HCT116 (cell line): ENCODE data around the gene POLRMT. TPM values are rescaled to one million over a fixed set of nuclear protein-coding genes. Genes with fewer than 3 reads are reported as not detected.

Experiments
- ATAC-seq: fragments of 200-7000 bp; cut with Tn5 transposase; 2 replicates; pipeline ENCODE4 v1.9.1; 2020; ENCODE audit warnings: mild to moderate bottlenecking, moderate library complexity
- BruUV-seq: library from RNA; stranded (reverse); fragments of 400-500 nt; replicated peaks from 2 replicates; lab custom pipeline; 2021; lab: Mats Ljungman, UMichigan
- CTCF ChIA-PET: fragments of 300-600 bp; sonication (Branson Sonifier 250); formaldehyde crosslinking; loops from one replicate; lab custom pipeline; 2021; ENCODE audit warnings: antibody characterized with exemption; lab: Charles Lee
- POLR2A ChIA-PET: fragments of 300-600, 350-600 bp; sonication (Branson Sonifier 250); formaldehyde crosslinking; loops from one replicate; lab custom pipeline; 2021; ENCODE audit warnings: antibody characterized with exemption; lab: Charles Lee
- RAD21 ChIA-PET, 2 experiments: fragments of 300-600 bp; sonication (Branson Sonifier 250); formaldehyde crosslinking; loops; one replicate each; lab custom pipeline; 2023; ENCODE audit warnings: low total read pairs in 2 of 2; ENCODE audit not compliant: uncharacterized antibody in 2 of 2, unreplicated experiment in 2 of 2, low non-redundant PET in 1 of 2; lab: Charles Lee
- DNase-seq: peaks from one replicate; pipeline ENCODE4 v3.0.0-alpha.2; 2010; ENCODE audit warnings: low read depth, low spot score
- H2AFZ ChIP-seq: fragments of 200-600 bp; shearing (Covaris generic), sonication (generic); 2 replicates; pipeline ENCODE4 v1.6.1; 2017; ENCODE audit warnings: low read depth, mixed run types, mixed read lengths, antibody characterized with exemption, low read length; ENCODE audit not compliant: poor library complexity, severe bottlenecking
- H3K27ac ChIP-seq: 2 replicates; pipeline ENCODE4 v1.5.1; 2012; ENCODE audit warnings: low read depth, low read length
- H3K27me3 ChIP-seq: fragments of 200-600 bp; sonication (generic); 2 replicates; pipeline ENCODE4 v1.6.1; 2016; ENCODE audit warnings: mixed run types, low read length, mixed read lengths; ENCODE audit not compliant: insufficient read depth
- H3K36me3 ChIP-seq, 2 experiments: fragments of 200-500 bp in 1 of 2; fragments of 200-600 bp in 1 of 2; sonication (Bioruptor generic) in 1 of 2; sonication (generic) in 1 of 2; 2 replicates each; pipeline versions ENCODE4 v1.5.1 to v1.6.1; 2014 to 2016; ENCODE audit warnings: low read length in 2 of 2, inconsistent platforms in 1 of 2, mixed read lengths in 1 of 2, mixed run types in 1 of 2; ENCODE audit not compliant: insufficient read depth in 2 of 2, control insufficient read depth in 1 of 2
- H3K4me1 ChIP-seq, 2 experiments: fragments of 200-600 bp in 1 of 2; sonication (generic) in 1 of 2; 2 replicates each; pipeline versions ENCODE4 v1.5.1 to v1.6.1; 2012 to 2017; ENCODE audit warnings: low read length in 2 of 2, inconsistent platforms in 1 of 2, mild to moderate bottlenecking in 1 of 2, mixed read lengths in 1 of 2, mixed run types in 1 of 2, moderate library complexity in 1 of 2; ENCODE audit not compliant: insufficient read depth in 2 of 2, control insufficient read depth in 1 of 2
- H3K4me2 ChIP-seq: fragments of 200-600 bp; sonication (generic); 2 replicates; pipeline ENCODE4 v1.6.1; 2017; ENCODE audit warnings: mixed run types, low read length, mixed read lengths
- H3K4me3 ChIP-seq, 2 experiments: fragments of 200-600 bp in 1 of 2; sonication (generic) in 1 of 2; replicated peaks in 1 of 2; 2 replicates each; pipeline ENCODE4 v1.5.1; 2011 to 2016; ENCODE audit warnings: low read length in 2 of 2, control low read depth in 1 of 2, low read depth in 1 of 2, mild to moderate bottlenecking in 1 of 2, mixed read lengths in 1 of 2, mixed run types in 1 of 2
- H3K79me2 ChIP-seq: fragments of 200-600 bp; sonication (generic); 2 replicates; pipeline ENCODE4 v1.6.1; 2017; ENCODE audit warnings: mild to moderate bottlenecking, mixed run types, low read length, moderate library complexity, mixed read lengths; ENCODE audit not compliant: insufficient read depth
- H3K9ac ChIP-seq: fragments of 200-600 bp; sonication (generic); 2 replicates; pipeline ENCODE4 v1.6.1; 2016; ENCODE audit warnings: low read length, mixed read lengths
- H3K9me2 ChIP-seq: fragments of 200-600 bp; sonication (generic), shearing (Covaris generic); 2 replicates; pipeline ENCODE4 v1.6.1; 2017; ENCODE audit warnings: mixed run types, mild to moderate bottlenecking, moderate library complexity; ENCODE audit not compliant: insufficient read depth
- H3K9me3 ChIP-seq, 2 experiments: fragments of 200-500 bp in 1 of 2; fragments of 200-600 bp in 1 of 2; sonication (Bioruptor generic) in 1 of 2; sonication (generic) in 1 of 2; 2 replicates each; pipeline ENCODE4 v1.6.1; 2014 to 2017; ENCODE audit warnings: low read length in 2 of 2, mixed read lengths in 2 of 2, inconsistent platforms in 1 of 2, low read depth in 1 of 2, mild to moderate bottlenecking in 1 of 2, mixed run types in 1 of 2, moderate library complexity in 1 of 2; ENCODE audit not compliant: control insufficient read depth in 1 of 2, insufficient read depth in 1 of 2
- H4K20me1 ChIP-seq: fragments of 200-600 bp; sonication (generic), shearing (Covaris generic); 2 replicates; pipeline ENCODE4 v1.6.1; 2017; ENCODE audit warnings: mixed run types, mild to moderate bottlenecking, moderate library complexity; ENCODE audit not compliant: insufficient read depth
- CEBPB ChIP-seq: IDR thresholded peaks from 2 replicates; pipeline ENCODE4 v1.6.1; 2012; ENCODE audit warnings: low read depth
- JUND ChIP-seq: IDR thresholded peaks from 2 replicates; pipeline ENCODE4 v1.6.1; 2012
- POLR2A ChIP-seq: IDR thresholded peaks from 2 replicates; pipeline ENCODE4 v1.7.0; 2011; ENCODE audit warnings: borderline replicate concordance; ENCODE audit not compliant: insufficient read depth, insufficient read length; ENCODE audit errors: extremely low read depth
- TCF7L2 ChIP-seq: IDR thresholded peaks from 2 replicates; pipeline ENCODE4 v1.7.0; 2011; ENCODE audit warnings: borderline replicate concordance, inconsistent platforms; ENCODE audit not compliant: insufficient read depth, insufficient read length; ENCODE audit errors: extremely low read depth
- intact Hi-C: fragments of 100-400 bp; cut with micrococcal nuclease; formaldehyde crosslinking; loops from 2 replicates; pipeline ENCODE4 v1.10.0; 2022
- total RNA-seq: library from RNA; stranded (reverse); gene quantifications from one replicate; pipeline ENCODE4 v1.2.1, GENCODE V29; 2021; ENCODE audit not compliant: unreplicated experiment
- TF ChIP-seq, protein P1 (sequence below): IDR thresholded peaks from 2 replicates; pipeline ENCODE4 v1.6.1; 2011; ENCODE audit warnings: mild to moderate bottlenecking, low read length, moderate library complexity; ENCODE audit not compliant: insufficient replicate concordance; ENCODE audit errors: extremely low read depth
- TF ChIP-seq, protein P2 (sequence below), 3 experiments: fragments of 200-600 bp in 1 of 3; sonication (generic) in 1 of 3; IDR thresholded peaks in 2 of 3; conservative IDR thresholded peaks in 1 of 3; 2 replicates each; pipeline ENCODE4 v1.5.1; 2012 to 2017; ENCODE audit warnings: low read depth in 2 of 3, low read length in 2 of 3, antibody characterized with exemption in 1 of 3, borderline replicate concordance in 1 of 3, control low read depth in 1 of 3, mild to moderate bottlenecking in 1 of 3, mixed read lengths in 1 of 3, mixed run types in 1 of 3, moderate library complexity in 1 of 3; ENCODE audit not compliant: insufficient read depth in 1 of 3
- TF ChIP-seq, protein P3 (sequence below): IDR thresholded peaks from 2 replicates; pipeline ENCODE4 v1.6.1; 2012

The POLRMT gene
- total RNA-seq, 1 experiment from 2014 or later: 138 TPM

DNA sequence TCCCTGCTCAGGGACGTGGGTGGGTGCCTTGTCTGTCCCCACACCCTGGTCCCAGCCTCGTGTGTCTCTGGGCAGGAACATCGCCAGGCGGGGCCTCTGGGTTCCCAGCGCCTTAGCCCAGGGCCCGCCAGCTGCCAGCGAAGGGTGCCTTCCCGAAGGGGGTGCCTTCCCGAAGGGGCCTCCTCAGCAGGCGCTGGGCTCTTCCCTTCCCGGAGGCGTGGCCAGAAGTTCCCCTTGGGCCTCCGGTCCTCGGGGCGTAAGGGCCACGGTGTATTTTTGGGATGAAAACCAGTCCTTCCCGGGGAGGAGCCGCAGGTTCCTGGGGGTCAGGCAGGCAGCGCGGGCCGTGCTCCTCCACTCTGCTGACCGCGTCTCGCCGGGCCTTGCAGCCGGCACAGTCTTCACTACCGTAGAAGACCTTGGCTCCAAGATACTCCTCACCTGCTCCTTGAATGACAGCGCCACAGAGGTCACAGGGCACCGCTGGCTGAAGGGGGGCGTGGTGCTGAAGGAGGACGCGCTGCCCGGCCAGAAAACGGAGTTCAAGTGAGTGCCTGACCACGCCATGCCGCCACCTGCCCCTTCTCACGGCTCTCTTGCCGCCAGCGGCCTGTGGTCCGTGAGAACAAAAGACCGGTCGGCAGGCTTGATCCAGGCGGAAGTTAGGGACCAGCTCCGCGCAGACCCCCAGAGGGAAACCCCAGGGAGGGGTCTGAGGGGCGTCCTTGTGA lies 54.1 kb downstream of the POLRMT start:
- ATAC-seq (no peak), DNase-seq (no peak)
- Histone ChIP-seq H3K36me3 (peaks cover 19 to 48% of the 10 kb centered on the region in 2 experiments), H3K27ac (no peak overlapping the region), H3K9ac (no peak overlapping the region), H3K4me2 (no peak overlapping the region), H3K9me3 (no peaks in the 10 kb centered on the region), H4K20me1 (peaks cover 6% of the 10 kb centered on the region; the same call in 1 of the 2 replicates), H3K79me2 (peaks cover 67% of the 10 kb centered on the region), H2AFZ (no peak overlapping the region), H3K4me1 (peaks cover 2 to 9% of the 10 kb centered on the region in 2 experiments; a peak in 3 of 4 replicates), H3K27me3 (no peaks in the 10 kb centered on the region), H3K9me2 (no peaks in the 10 kb centered on the region), H3K4me3 (no peak overlapping the region)
- ChIA-PET CTCF (no interaction called here), POLR2A (no interaction called here), RAD21 (interaction anchor here in 1 of 2 experiments (0.6 to 0.7 kb wide), 2 partner anchors 30 to 34 kb away, joined by 5 to 6 read pairs; no protein-coding TSS in a partner anchor)
- no peak for TF ChIP-seq POLR2A
- TF ChIP-seq JUND: no peak
- TF ChIP-seq, protein P1, sequence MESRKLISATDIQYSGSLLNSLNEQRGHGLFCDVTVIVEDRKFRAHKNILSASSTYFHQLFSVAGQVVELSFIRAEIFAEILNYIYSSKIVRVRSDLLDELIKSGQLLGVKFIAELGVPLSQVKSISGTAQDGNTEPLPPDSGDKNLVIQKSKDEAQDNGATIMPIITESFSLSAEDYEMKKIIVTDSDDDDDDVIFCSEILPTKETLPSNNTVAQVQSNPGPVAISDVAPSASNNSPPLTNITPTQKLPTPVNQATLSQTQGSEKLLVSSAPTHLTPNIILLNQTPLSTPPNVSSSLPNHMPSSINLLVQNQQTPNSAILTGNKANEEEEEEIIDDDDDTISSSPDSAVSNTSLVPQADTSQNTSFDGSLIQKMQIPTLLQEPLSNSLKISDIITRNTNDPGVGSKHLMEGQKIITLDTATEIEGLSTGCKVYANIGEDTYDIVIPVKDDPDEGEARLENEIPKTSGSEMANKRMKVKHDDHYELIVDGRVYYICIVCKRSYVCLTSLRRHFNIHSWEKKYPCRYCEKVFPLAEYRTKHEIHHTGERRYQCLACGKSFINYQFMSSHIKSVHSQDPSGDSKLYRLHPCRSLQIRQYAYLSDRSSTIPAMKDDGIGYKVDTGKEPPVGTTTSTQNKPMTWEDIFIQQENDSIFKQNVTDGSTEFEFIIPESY: no peak
- TF ChIP-seq CEBPB: no peak
- TF ChIP-seq, protein P2, sequence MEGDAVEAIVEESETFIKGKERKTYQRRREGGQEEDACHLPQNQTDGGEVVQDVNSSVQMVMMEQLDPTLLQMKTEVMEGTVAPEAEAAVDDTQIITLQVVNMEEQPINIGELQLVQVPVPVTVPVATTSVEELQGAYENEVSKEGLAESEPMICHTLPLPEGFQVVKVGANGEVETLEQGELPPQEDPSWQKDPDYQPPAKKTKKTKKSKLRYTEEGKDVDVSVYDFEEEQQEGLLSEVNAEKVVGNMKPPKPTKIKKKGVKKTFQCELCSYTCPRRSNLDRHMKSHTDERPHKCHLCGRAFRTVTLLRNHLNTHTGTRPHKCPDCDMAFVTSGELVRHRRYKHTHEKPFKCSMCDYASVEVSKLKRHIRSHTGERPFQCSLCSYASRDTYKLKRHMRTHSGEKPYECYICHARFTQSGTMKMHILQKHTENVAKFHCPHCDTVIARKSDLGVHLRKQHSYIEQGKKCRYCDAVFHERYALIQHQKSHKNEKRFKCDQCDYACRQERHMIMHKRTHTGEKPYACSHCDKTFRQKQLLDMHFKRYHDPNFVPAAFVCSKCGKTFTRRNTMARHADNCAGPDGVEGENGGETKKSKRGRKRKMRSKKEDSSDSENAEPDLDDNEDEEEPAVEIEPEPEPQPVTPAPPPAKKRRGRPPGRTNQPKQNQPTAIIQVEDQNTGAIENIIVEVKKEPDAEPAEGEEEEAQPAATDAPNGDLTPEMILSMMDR (IDR thresholded peaks at IDR 0.05 in 2 of 3, conservative IDR thresholded peaks at IDR 0.05 in 1 of 3; ENCODE audit: borderline replicate concordance in 1 of 3, insufficient read depth in 1 of 3, low read depth in 2 of 3, low read length in 2 of 3): no peak
- no peak for TF ChIP-seq TCF7L2
- TF ChIP-seq, protein P3, sequence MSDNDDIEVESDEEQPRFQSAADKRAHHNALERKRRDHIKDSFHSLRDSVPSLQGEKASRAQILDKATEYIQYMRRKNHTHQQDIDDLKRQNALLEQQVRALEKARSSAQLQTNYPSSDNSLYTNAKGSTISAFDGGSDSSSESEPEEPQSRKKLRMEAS: no peak
- BruUV-seq: no TSS peak
- intact Hi-C loops: no loop called here
